Fibroblast of lung (primary cell): ENCODE data around the gene LIMS1.

ENCODE experiments used
- CTCF ChIP-seq, 2 donors: IDR thresholded peaks in 1 of 2; conservative IDR thresholded peaks in 1 of 2; 1 replicate in 1 of 2; 2 replicates in 1 of 2; pipeline ENCODE4 v1.5.1; 2011 to 2012; ENCODE audit warnings: low read length in 2 of 2, control low read depth in 1 of 2, inconsistent platforms in 1 of 2, low read depth in 1 of 2, mild to moderate bottlenecking in 1 of 2
- EZH2 ChIP-seq: IDR thresholded peaks from 2 replicates; pipeline ENCODE4 v1.5.1; 2012; ENCODE audit warnings: low read length, control low read depth, mild to moderate bottlenecking; ENCODE audit errors: missing control alignments

- TF ChIP-seq CTCF (conservative IDR thresholded peaks at IDR 0.05 in 1 of 2, IDR thresholded peaks at IDR 0.05 in 1 of 2; ENCODE audit: low read depth in 1 of 2, low read length in 2 of 2) (no peak), EZH2 (no peak)
These were observed 500 bp downstream of the LIMS1 start for GRCh38 chr2:108534584-108535356.
